GM23248 (cell line): ENCODE data around the gene FANCE. TPM values are rescaled to one million over a fixed set of nuclear protein-coding genes. Genes with fewer than 3 reads are reported as not detected.
A peak's percentile ranks its signal among the peaks of the same experiment; 100 is the strongest.

Source experiments
- DNase-seq: peaks from one replicate; pipeline ENCODE4 v3.0.0-alpha.2; 2015
- H2AFZ ChIP-seq: fragments of 200-600 bp; sonication (generic); 2 replicates; pipeline ENCODE4 v1.6.1; 2016; ENCODE audit warnings: antibody characterized with exemption
- H3F3A ChIP-seq: fragments of 200-600 bp; sonication (generic); 2 replicates; pipeline ENCODE4 v1.6.1; 2016; ENCODE audit warnings: mild to moderate bottlenecking, antibody characterized with exemption, mixed run types; ENCODE audit not compliant: insufficient read depth
- H3K27ac ChIP-seq: fragments of 200-600 bp; sonication (generic); 2 replicates; pipeline ENCODE4 v1.5.1; 2016; ENCODE audit warnings: mild to moderate bottlenecking
- H3K27me3 ChIP-seq: fragments of 200-600 bp; sonication (generic); replicated peaks from 2 replicates; pipeline ENCODE4 v1.6.1; 2016; ENCODE audit warnings: mild to moderate bottlenecking; ENCODE audit not compliant: insufficient read depth
- H3K36me3 ChIP-seq: fragments of 200-600 bp; sonication (generic); 2 replicates; pipeline ENCODE4 v1.6.1; 2016; ENCODE audit warnings: low read depth, mild to moderate bottlenecking
- H3K4me1 ChIP-seq: fragments of 200-600 bp; sonication (generic); 2 replicates; pipeline ENCODE4 v1.6.1; 2016; ENCODE audit warnings: mild to moderate bottlenecking; ENCODE audit not compliant: insufficient read depth
- H3K4me2 ChIP-seq: fragments of 200-600 bp; sonication (generic); one replicate; pipeline ENCODE4 v1.6.1; 2016; ENCODE audit warnings: mild to moderate bottlenecking; ENCODE audit not compliant: unreplicated experiment
- H3K4me3 ChIP-seq: fragments of 200-600 bp; sonication (generic); 2 replicates; pipeline ENCODE4 v1.5.1; 2016; ENCODE audit warnings: mild to moderate bottlenecking
- H3K79me2 ChIP-seq: fragments of 200-600 bp; sonication (generic); 2 replicates; pipeline ENCODE4 v1.6.1; 2016; ENCODE audit warnings: mild to moderate bottlenecking; ENCODE audit not compliant: insufficient read depth
- H3K9ac ChIP-seq: fragments of 200-600 bp; sonication (generic); 2 replicates; pipeline ENCODE4 v1.6.1; 2016; ENCODE audit warnings: mild to moderate bottlenecking
- H3K9me2 ChIP-seq: fragments of 200-600 bp; sonication (generic); 2 replicates; pipeline ENCODE4 v1.6.1; 2016; ENCODE audit warnings: mixed run types, mild to moderate bottlenecking, moderate library complexity; ENCODE audit not compliant: insufficient read depth
- H3K9me3 ChIP-seq: fragments of 200-600 bp; sonication (generic); one replicate; pipeline ENCODE4 v1.6.1; 2017; ENCODE audit warnings: low read depth
- H4K20me1 ChIP-seq: fragments of 200-600 bp; sonication (generic); 2 replicates; pipeline ENCODE4 v1.6.0; 2016; ENCODE audit not compliant: insufficient read depth
- EZH2 ChIP-seq: fragments of 200-600 bp; sonication (generic); IDR thresholded peaks from 2 replicates; pipeline ENCODE4 v1.6.1; 2018; ENCODE audit warnings: antibody characterized with exemption, mild to moderate bottlenecking; ENCODE audit not compliant: insufficient read depth, poor library complexity, severe bottlenecking
- EZH2phosphoT487 ChIP-seq: fragments of 200-600 bp; sonication (generic); IDR thresholded peaks from 2 replicates; pipeline ENCODE4 v1.6.1; 2018; ENCODE audit warnings: antibody characterized with exemption, moderate library complexity, mild to moderate bottlenecking, low read depth; ENCODE audit not compliant: insufficient read depth
- WGBS, 2 experiments: methylation state at CpG; one replicate each; pipeline ENCODE4 v1.1.6; 2015 to 2017; ENCODE audit warnings: low lambda C conversion rate in 2 of 2, low coverage in 1 of 2; ENCODE audit errors: missing lambda C conversion rate in 2 of 2; 5-methylcytosine and 5-hydroxymethylcytosine counted together
- in situ Hi-C: fragments of 300-500 bp; cut with MboI; formaldehyde crosslinking; loops from 2 replicates; pipeline ENCODE4 v1.15.0; 2020
- polyA plus RNA-seq: library from polyadenylated mRNA; unstranded; fragments of >200 nt; fragmentation: Nextera tagmentation; extraction: Ambion mirVana; gene quantifications from 2 replicates; pipeline ENCODE4 v1.2.1, GENCODE V29; 2016
- total RNA-seq: library from RNA; depleted of rRNA; stranded (reverse); fragments of >200 nt; shearing (Covaris generic); gene quantifications from 2 replicates; pipeline ENCODE4 v1.2.3, GENCODE V29; 2014

Gene FANCE
- total and polyA plus RNA-seq, 2 experiments from 2014 or later, result 4.3 to 9.7 TPM

DNA sequence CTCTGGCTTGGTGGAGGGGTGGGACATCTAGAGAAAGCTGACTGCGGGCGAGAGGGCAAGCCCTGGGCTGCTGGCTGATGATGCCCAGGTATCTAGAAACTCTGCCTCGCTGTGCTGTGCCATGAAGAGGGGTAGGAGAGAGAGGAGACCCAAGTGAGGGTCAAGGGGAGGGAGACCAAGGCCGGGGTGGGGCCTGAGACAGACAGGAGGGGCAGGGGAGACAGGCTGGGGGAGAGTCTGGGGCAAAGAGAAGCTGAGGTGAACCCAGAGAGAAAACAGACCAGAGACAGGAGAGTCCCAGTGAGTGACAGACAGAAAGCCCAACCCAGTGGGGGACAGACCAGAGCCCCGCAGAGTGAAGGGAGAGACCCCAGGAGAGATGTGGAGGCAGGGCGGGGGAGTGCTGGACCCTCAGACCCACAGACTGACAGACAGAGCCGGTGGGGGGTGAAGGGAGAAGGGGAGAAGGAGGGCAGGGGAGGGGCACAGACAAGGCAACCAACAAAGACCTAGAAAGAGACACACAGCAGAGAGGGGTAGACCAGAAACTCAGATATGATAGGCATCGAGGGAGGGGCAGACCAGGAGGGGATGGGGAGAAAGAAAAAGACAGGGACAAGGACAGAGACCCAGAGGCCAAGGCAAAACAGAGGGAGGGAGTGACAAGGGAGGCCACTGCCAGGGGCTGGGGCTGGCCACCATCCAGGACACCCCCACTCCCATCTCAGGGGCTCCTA, 38.9 kb downstream of the FANCE start:
- DNase-seq, result no peak
- H3K9ac ChIP-seq, result 0 out of 2 replicates have a peak overlapping the region, but pooled peaks have one; percentile 37
- H3K27me3 ChIP-seq, result no peaks in the 10 kb centered on the region
- no peaks in the 10 kb centered on the region for H3K9me2 ChIP-seq
- H3F3A ChIP-seq, result no peaks in the 10 kb centered on the region
- no peaks in the 10 kb centered on the region for H3K9me3 ChIP-seq
- H3K4me2 ChIP-seq, result peak overlapping the region; percentile 67
- H3K4me3 ChIP-seq, result no peak overlapping the region
- no peaks in the 10 kb centered on the region for H3K36me3 ChIP-seq
- H3K4me1 ChIP-seq, result peaks cover 27% of the 10 kb centered on the region
- WGBS, 2 experiments, result 90 to 96% methylated on average over 7 to 8 of the region's 8 CpGs
- H2AFZ ChIP-seq, result no peak overlapping the region
- TF ChIP-seq EZH2, result no peak
- TF ChIP-seq EZH2phosphoT487, result no peak
- H3K79me2 ChIP-seq, result peaks cover 99% of the 10 kb centered on the region
- no peaks in the 10 kb centered on the region for H4K20me1 ChIP-seq
- H3K27ac ChIP-seq, result no peak overlapping the region
- in situ Hi-C loops, result no loop called here

DNA sequence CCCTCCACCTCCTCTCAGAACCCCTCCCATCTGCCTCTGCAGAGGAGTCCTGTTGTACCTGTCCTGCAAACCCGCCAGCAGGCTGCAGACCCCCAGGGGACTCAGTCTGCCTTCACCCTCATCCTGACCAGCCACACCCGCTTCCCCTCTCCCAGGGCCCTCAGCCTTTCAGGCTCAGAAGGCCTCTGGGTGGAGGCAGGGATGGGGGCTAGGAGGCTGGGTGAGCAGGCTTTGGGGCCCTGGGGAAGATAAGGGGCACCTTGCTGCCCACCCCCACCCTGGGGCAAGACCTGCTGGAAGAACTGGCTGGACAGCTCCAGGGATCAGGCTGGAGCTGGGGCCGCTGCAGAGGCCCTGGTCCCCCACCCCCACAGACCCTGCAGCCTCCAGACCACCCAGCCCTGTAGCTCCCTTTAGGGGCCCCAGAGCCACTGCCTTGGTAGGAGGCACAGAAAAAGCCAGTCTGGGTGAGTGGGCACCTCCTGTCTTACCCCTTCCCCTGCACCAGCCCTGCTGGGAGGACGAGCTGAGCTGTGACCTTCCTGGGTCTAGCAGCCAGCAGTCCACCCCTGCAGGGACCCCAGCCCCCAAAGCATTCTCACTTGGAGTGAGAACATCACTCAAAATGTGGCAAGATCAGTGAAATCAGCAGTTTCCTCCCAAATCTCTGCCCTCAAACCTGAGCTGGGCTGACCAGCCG, 39.6 kb downstream of the FANCE start:
- Histone ChIP-seq H3F3A (no peaks in the 10 kb centered on the region), H3K27me3 (no peaks in the 10 kb centered on the region), H3K4me3 (no peak overlapping the region), H4K20me1 (no peaks in the 10 kb centered on the region), H3K79me2 (peaks cover 99% of the 10 kb centered on the region), H3K4me1 (peaks cover 27% of the 10 kb centered on the region), H2AFZ (no peak overlapping the region), H3K9me3 (no peaks in the 10 kb centered on the region), H3K36me3 (no peaks in the 10 kb centered on the region), H3K9me2 (no peaks in the 10 kb centered on the region), H3K9ac (no peak overlapping the region), H3K4me2 (no peak overlapping the region), H3K27ac (no peak overlapping the region)
- in situ Hi-C loops, result no loop called here
- TF ChIP-seq EZH2phosphoT487 (no peak), EZH2 (no peak)
- DNase-seq, result no peak
- 78 to 80% methylated on average over 4 to 5 of the region's 5 CpGs for WGBS, 2 experiments

DNA sequence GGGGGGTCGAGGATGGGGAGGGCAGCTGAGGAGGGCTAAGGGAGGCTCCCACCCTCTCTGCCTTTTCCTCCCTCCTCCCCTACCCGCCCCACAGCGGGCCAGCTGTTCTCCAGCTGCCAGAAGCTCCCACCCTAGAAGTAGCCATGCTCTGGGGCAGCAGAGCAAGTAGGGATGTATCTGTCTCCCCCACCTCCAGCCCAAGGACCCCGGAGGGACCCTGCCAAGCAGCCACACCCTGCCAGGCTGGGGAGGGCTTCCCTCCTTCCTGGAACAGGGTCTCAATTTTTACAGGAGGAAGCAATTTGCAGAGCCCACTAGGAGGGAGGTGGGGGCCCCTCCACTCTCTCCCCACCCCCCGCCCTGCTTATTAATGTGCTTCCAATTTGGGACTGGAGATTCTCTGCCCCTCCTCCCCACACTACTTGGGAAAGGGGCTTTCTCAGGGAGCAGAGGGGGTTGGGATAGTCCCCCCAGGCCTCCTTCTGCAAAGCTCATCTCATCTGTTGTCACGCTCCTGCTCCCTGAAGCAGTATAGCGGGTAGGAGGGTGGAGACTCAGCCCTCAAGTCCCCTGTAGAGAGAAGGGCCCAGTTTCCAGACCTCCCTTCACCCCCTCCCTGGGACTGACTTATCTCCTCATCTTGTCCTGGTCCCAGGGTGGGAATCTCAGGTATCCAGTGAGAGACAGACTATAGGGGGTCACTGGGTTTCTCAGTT, 40.3 kb downstream of the FANCE start:
- Histone ChIP-seq H3K4me3 (no peak overlapping the region), H3K4me1 (peaks cover 27% of the 10 kb centered on the region), H3K27ac (no peak overlapping the region), H3K9me3 (no peaks in the 10 kb centered on the region), H4K20me1 (no peaks in the 10 kb centered on the region), H3K36me3 (no peaks in the 10 kb centered on the region), H3K27me3 (no peaks in the 10 kb centered on the region), H3K79me2 (peaks cover 92% of the 10 kb centered on the region), H3K9me2 (no peaks in the 10 kb centered on the region), H2AFZ (no peak overlapping the region), H3K4me2 (no peak overlapping the region), H3F3A (no peaks in the 10 kb centered on the region), H3K9ac (no peak overlapping the region)
- TF ChIP-seq EZH2phosphoT487 (no peak), EZH2 (no peak)
- DNase-seq, result no peak
- WGBS, 2 experiments, result 57 to 58% methylated on average over 6 to 7 of the region's 7 CpGs
- in situ Hi-C loops, result no loop called here

DNA sequence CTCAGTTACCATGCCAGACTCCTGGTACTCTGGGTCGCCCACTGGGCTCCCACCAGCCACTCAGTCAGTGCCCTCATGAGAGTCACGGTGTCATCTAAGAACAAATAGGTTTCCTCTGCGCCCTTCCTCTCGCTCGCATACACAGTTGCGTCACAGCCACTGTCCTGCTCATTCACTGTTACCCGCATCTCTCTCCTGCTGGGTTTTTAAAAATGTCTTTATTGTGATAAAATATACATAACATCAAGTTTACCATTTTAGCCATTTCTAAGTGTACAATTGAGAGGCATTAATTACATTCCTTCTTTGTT, 40.8 kb downstream of the FANCE start:
- no peaks in the 10 kb centered on the region for H3K9me3 ChIP-seq
- H4K20me1 ChIP-seq, result no peaks in the 10 kb centered on the region
- DNase-seq, result no peak
- H3F3A ChIP-seq, result no peaks in the 10 kb centered on the region
- H3K27me3 ChIP-seq, result no peaks in the 10 kb centered on the region
- no peaks in the 10 kb centered on the region for H3K9me2 ChIP-seq
- no peak overlapping the region for H3K4me2 ChIP-seq
- H3K27ac ChIP-seq, result no peak overlapping the region
- peaks cover 87% of the 10 kb centered on the region for H3K79me2 ChIP-seq
- no peaks in the 10 kb centered on the region for H3K36me3 ChIP-seq
- in situ Hi-C loops, result no loop called here
- no peak overlapping the region for H3K4me3 ChIP-seq
- WGBS, 2 experiments, result 94 to 95% methylated on average over 7 of the region's 7 CpGs
- H2AFZ ChIP-seq, result no peak overlapping the region
- TF ChIP-seq EZH2 (no peak), EZH2phosphoT487 (no peak)
- H3K4me1 ChIP-seq, result peaks cover 23% of the 10 kb centered on the region
- no peak overlapping the region for H3K9ac ChIP-seq
